Activated CD4-positive, alpha-beta T cell treated with anti-CD3 and anti-CD28 coated beads for 24 hours (primary cell): ENCODE measurements around the gene KLHL28.
"Not testable (repeated sequence)": the region's sequence is repeated elsewhere in the genome, so short reads cannot be mapped to it uniquely, and the experiment has no call there.

ENCODE experiments used
- DNase-seq, 2 donors: peaks; one replicate each; pipeline ENCODE4 v3.0.0-alpha.2; 2020; ENCODE audit warnings: low read depth in 2 of 2

KLHL28 gene

DNA sequence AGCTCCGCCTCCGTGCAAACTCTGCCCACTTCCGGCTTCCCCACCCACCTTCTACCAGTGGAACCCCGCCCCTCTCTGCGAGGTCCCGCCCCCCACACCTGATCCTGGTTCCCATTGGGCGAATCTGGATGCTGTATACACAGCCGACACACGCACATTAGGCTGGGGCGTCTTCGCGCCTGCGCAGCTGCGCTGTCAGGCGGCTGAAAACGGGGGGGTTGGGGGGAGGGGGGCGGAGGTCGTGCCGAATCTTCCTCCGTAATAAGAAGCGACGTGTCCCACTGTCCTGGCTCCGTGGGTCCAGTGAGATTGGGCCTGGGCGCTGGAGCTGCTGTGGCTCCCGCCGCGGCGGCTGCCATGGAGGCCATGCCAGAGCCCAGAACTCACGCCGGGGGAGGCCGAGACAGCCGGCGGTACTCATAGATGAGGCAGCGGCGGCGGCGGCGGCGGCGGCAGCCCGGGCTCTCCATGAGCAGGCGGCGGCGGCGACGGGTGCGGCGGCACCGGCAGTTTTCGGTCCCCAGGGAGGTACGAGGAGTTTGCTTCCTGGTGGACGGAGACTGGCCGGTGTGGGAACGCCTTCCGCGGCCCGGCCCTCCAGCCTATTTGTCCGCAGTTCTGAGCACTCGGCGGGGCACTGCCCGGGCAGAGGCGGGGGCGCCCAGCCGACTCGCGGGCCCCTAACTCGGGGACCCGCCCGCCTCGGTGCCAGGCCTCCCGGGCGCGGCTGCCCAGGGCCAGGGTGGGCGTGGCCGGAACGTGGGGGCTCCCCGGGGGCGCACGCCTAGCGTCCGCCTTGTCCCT, 64.5 kb downstream of the KLHL28 start:
- peak; percentile 96 to 98 for DNase-seq

DNA sequence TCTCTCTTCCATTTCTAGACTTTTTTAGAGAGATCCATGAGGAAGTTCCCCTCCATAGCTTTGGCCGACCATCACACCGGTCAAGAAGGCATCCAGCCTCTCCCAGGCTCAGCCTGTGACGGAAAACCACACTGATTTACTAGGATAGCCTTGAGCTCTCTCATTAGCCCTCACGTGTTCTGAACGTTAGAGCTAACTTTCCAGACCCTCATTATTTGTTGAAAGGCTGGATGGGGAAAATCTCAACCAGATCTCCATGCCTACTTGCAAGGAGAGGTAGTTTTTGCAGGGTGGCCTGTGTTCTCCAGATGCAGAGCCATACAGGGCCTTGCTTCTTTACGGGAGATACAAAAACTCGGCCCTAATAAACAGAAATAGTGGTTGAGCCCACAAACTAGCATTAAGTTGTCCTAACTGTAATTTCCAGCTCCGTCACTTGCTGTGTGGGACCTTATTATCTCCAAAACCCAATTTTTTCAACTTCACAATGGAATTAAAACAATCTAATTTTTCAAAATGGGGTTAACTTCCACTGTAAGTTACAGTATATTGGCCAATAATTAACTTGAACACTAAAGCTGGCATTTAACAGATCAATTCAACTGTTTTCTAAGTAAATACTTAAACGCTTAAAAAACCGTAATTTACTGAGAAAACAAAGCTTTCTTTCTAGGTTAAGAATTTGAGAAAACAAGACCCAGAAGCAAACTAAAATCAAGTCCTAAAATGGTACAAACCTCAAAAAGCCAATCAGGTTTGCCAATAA, 65.3 kb downstream of the KLHL28 start:
- DNase-seq = no peak

DNA sequence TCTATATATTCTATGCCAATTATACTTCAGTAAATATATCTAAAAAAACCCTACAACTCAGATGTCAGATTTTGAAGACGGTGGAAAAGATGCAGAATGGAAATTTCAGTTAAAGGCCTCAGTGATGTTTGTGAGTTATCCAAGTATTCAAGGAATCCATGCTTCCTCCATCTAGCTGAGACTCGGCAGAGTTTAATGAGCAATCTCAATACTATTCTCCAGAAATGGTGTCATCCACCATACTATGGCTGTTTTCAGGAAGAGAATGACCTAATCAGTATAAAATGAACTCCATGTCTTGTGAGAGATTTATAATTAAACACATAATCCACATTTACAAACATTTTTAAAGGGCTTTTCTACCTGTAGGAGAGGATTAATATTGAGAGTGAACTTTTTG, 66.0 kb downstream of the KLHL28 start:
- no peak for DNase-seq

DNA sequence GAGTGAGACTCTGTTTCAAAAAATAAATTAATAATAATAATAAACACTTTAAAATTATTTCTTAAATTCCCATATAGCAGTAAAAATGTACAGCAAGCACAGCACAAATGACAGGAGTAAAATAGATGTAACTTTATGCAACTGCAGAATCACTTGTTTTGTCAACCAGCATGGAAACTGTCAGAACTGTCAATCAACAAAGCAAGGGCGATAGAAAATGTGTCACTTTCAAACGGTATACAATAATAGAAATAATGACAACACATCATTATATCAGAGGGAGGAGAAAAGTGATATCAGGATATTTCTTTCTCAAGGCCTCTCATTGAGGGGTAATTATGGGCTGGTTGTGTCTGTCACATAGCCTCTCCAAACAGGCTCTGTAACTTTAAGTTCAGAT, 68.2 kb downstream of the KLHL28 start:
- DNase-seq = no peak

DNA sequence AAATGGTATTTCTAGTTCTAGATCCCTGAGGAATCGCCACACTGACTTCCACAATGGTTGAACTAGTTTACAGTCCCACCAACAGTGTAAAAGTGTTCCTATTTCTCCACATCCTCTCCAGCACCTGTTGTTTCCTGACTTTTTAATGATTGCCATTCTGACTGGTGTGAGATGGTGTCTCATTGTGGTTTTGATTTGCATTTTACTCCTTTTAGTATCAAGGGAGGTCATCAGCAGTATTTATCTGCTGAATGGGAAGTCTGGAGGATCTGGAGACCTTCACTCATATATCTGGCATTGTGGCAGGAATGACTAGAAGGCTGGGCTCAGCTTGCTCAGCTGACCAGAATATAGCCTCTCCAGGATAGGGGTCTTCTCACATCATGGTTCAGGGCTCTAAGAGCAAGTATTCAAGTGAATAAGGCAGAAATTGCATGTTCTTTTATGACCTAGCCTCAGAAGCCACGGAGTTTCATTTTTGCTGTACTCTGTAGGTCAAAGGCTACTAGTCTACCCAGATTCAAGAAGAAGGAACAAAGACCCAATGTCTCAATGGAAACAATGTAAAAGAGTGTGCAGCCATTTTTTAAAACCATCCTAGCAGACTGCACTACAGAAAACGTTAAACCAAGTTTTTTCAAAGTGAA, 69.9 kb downstream of the KLHL28 start:
- DNase-seq = not testable (repeated sequence)

DNA sequence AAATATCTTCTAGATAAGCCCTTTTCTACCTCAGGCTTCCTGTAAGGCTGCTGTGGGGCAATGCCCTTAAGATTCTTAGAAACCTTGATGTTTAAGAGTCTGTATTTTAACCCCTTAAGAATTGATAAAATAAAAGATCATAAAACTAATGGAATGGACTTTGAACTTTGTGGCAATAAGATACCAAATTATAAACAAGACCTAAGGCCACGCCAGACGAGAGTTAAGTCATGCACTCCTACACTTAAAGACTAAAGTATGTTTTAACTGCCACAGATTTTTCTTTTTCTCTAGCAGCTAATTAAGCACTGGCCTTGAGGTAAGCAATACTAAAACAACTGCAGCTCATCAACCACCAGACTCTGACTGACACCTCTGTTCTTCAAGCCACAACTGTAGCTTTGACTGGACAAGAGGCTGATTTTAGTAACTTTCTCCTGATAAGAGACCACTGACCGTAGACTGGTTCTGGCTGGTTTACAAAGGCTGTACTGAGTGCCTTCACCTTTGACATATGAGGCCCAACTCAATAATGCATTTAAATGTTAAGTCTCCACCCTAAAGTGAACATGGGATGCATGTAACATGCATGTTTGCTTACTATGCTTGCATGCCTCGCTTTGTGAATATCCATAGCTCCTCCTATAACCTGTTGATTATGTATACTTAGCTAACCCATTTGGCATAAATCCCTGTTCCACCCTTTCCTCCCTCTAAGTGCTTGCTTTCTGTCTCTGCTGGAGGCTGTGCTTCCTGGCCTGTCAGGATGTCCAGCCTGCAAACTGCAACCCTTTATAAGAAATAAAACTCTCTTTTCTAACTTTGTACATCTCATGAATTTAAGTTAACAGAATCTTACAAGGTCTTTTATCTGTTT, 71.9 kb downstream of the KLHL28 start:
- DNase-seq = no peak

DNA sequence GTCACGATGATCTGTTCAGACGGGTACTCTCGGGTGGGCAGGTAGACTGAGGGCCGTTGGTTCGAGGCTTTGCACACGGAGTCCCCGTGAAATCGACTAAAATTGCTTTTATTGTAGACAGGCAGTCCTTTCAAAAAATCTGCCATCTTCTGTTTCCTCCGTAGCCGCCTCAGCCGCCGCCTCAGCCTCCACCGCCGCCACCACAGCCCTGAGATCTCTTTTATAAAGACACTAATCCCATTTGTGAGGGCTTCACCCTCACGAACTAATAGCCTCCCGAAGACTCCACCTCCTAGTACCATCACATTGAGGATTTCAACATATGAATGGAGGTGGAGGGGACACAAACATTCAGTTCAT, 74.2 kb downstream of the KLHL28 start:
- DNase-seq = no peak

DNA sequence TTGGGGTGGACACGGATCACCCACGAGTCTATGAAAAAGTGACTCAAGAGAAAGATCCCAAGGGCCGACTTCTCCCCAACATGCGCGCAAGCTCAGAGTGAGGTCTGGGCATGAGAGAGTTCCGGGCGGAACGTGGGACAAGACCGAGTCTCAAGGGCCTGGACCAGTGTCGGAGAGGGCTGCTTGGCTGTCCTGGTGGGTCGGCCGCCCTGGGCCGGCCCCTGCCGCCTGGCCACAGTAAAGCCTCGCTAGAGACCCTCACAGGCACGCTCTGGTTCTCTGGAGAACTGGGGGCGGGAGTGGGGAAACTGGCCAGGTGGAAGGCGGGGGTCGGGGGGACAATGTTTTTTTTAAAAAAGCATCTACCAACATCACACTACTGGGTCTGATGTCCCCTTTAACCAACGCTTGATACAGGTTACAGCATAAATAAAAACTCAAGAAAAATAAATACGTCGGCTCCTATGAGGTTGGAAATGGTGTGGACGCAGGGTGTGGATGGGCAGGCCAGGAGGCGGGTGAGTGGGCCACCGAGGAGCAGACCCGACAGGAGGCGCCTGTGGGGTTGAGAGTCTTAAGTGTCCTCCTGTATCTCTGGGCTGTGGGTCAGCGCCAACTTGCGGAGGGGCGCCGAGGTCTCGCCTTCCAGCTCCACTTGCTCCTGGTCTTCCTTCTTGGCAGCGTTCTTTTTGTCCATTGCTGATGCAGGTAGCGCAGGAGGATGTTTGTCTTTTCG, 74.7 kb downstream of the KLHL28 start:
- DNase-seq = no peak

DNA sequence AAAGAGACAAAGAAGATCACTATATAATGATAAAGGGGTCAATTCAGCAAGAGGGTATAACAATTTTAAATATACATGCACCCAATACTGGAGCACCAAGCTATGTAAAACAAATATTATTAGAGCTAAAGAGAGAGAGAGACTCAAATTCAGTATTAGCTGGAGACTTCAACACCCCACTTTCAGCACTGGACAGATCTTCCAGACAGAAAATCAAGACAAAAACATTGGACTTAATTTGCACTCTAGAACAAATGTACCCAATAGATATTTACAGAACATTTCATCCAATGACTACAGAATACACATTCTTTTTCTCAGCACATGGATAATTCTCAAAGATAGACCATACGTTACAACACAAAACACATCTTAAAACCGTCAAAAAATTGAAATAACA, 81.0 kb downstream of the KLHL28 start:
- no peak for DNase-seq
